IMR-90 (cell line): Measurements from ENCODE around the gene MEX3A. TPM values are rescaled to one million over a fixed set of nuclear protein-coding genes. Genes with fewer than 3 reads are reported as not detected.

ENCODE experiments used
- ATAC-seq: fragments of 200-7000 bp; cut with Tn5 transposase; 2 replicates; pipeline ENCODE4 v1.9.1; 2020; ENCODE audit warnings: low read depth, mild to moderate bottlenecking, moderate library complexity
- BruUV-seq: library from RNA; stranded (reverse); fragments of 400-500 nt; replicated peaks from 2 replicates; lab custom pipeline; 2021; lab: Mats Ljungman, UMichigan
- CTCF ChIA-PET: fragments of 300-600 bp; formaldehyde crosslinking; extraction: SDS; loops from one replicate; lab custom pipeline; 2021; ENCODE audit warnings: antibody characterized with exemption; lab: Yijun Ruan, JAX
- POLR2A ChIA-PET: fragments of 300-600 bp; sonication (Branson Sonifier 250); formaldehyde crosslinking; loops from one replicate; lab custom pipeline; 2022; ENCODE audit warnings: antibody characterized with exemption; ENCODE audit not compliant: unreplicated experiment; lab: Charles Lee
- DNase-seq: peaks from one replicate; pipeline ENCODE4 v3.0.0; 2013
- H2AFZ ChIP-seq: replicated peaks from 2 replicates; pipeline ENCODE3; 2013; ENCODE audit warnings: low read length, mild to moderate bottlenecking; ENCODE audit not compliant: poor library complexity
- H2AK5ac ChIP-seq: 2 replicates; pipeline ENCODE4 v1.6.1; 2013; ENCODE audit warnings: low read depth, low read length, inconsistent platforms
- H2AK9ac ChIP-seq: replicated peaks from 2 replicates; pipeline ENCODE3; 2013; ENCODE audit warnings: mild to moderate bottlenecking, low read depth, low read length, moderate library complexity; ENCODE audit not compliant: poor library complexity
- H2BK120ac ChIP-seq: 2 replicates; pipeline ENCODE4 v1.6.1; 2013; ENCODE audit warnings: low read depth, low read length, inconsistent platforms
- H2BK15ac ChIP-seq: 3 replicates; pipeline ENCODE4 v1.6.1; 2013; ENCODE audit warnings: low read depth, low read length, inconsistent platforms
- H2BK20ac ChIP-seq: 2 replicates; pipeline ENCODE4 v1.6.1; 2013; ENCODE audit warnings: low read depth, mild to moderate bottlenecking, inconsistent platforms, low read length, moderate library complexity
- H2BK5ac ChIP-seq: 2 replicates; pipeline ENCODE4 v1.6.1; 2013; ENCODE audit warnings: mild to moderate bottlenecking, low read depth, low read length, inconsistent platforms; ENCODE audit not compliant: poor library complexity, severe bottlenecking
- H3K14ac ChIP-seq: replicated peaks from 2 replicates; pipeline ENCODE4 v1.6.1; 2013; ENCODE audit warnings: low read depth, low read length, inconsistent platforms
- H3K18ac ChIP-seq: 2 replicates; pipeline ENCODE4 v1.6.1; 2013; ENCODE audit warnings: low read depth, low read length, control low read depth
- H3K23ac ChIP-seq: 2 replicates; pipeline ENCODE4 v1.6.1; 2013; ENCODE audit warnings: low read depth, low read length, inconsistent platforms
- H3K27ac ChIP-seq: 2 replicates; pipeline ENCODE4 v1.5.1; 2013; ENCODE audit warnings: mild to moderate bottlenecking, control low read depth, low read length; ENCODE audit not compliant: insufficient read depth
- H3K27me3 ChIP-seq: 2 replicates; pipeline ENCODE4 v1.6.1; 2013; ENCODE audit warnings: low read length; ENCODE audit not compliant: control insufficient read depth, insufficient read depth
- H3K36me3 ChIP-seq: 2 replicates; pipeline ENCODE4 v1.6.1; 2013; ENCODE audit warnings: low read length, mixed read lengths; ENCODE audit not compliant: control insufficient read depth, insufficient read depth
- H3K4ac ChIP-seq: 2 replicates; pipeline ENCODE4 v1.6.1; 2013; ENCODE audit warnings: low read depth, low read length, inconsistent platforms
- H3K4me1 ChIP-seq: 2 replicates; pipeline ENCODE4 v1.6.1; 2013; ENCODE audit warnings: low read length, mixed read lengths; ENCODE audit not compliant: control insufficient read depth, insufficient read depth
- H3K4me2 ChIP-seq: 2 replicates; pipeline ENCODE4 v1.6.1; 2013; ENCODE audit warnings: low read depth, mild to moderate bottlenecking, control low read depth, low read length, moderate library complexity
- H3K4me3 ChIP-seq: 2 replicates; pipeline ENCODE4 v1.5.1; 2013; ENCODE audit warnings: low read depth, mild to moderate bottlenecking, control low read depth, low read length, moderate library complexity; ENCODE audit not compliant: insufficient read depth
- H3K56ac ChIP-seq: 2 replicates; pipeline ENCODE4 v1.6.1; 2013; ENCODE audit warnings: low read length, inconsistent platforms; ENCODE audit not compliant: insufficient read depth; ENCODE audit errors: extremely low read depth
- H3K79me1 ChIP-seq, 2 experiments: 2 replicates each; pipeline ENCODE4 v1.6.1; 2013; ENCODE audit warnings: low read length in 2 of 2, inconsistent platforms in 1 of 2, low read depth in 1 of 2
- H3K9ac ChIP-seq: 2 replicates; pipeline ENCODE4 v1.6.1; 2013; ENCODE audit warnings: low read depth, low read length, control low read depth
- H3K9me1 ChIP-seq: 2 replicates; pipeline ENCODE4 v1.6.1; 2013; ENCODE audit warnings: low read length, inconsistent platforms; ENCODE audit not compliant: insufficient read depth
- H3K9me3 ChIP-seq: 2 replicates; pipeline ENCODE4 v1.6.1; 2013; ENCODE audit warnings: low read length; ENCODE audit not compliant: control insufficient read depth, insufficient read depth
- H4K20me1 ChIP-seq: 2 replicates; pipeline ENCODE4 v1.6.1; 2013; ENCODE audit warnings: low read length, inconsistent platforms; ENCODE audit not compliant: insufficient read depth
- H4K5ac ChIP-seq: 2 replicates; pipeline ENCODE4 v1.6.1; 2013; ENCODE audit warnings: mild to moderate bottlenecking, low read depth, low read length, control low read depth
- H4K8ac ChIP-seq, 2 experiments: 2 replicates each; pipeline ENCODE4 v1.6.1; 2013; ENCODE audit warnings: low read depth in 2 of 2, low read length in 2 of 2, control low read depth in 1 of 2, inconsistent platforms in 1 of 2
- H4K91ac ChIP-seq: 2 replicates; pipeline ENCODE4 v1.6.1; 2013; ENCODE audit warnings: low read depth, low read length, inconsistent platforms; ENCODE audit not compliant: insufficient read depth
- CEBPB ChIP-seq: IDR thresholded peaks from 2 replicates; pipeline ENCODE4 v1.6.1; 2012; ENCODE audit warnings: low read depth, low read length, improper control_type of control experiment
- FOS ChIP-seq: fragments of 150-350 bp; IDR thresholded peaks from 2 replicates; pipeline ENCODE4 v1.6.1; 2016; ENCODE audit warnings: low read depth, low read length
- MXI1 ChIP-seq: IDR thresholded peaks from 2 replicates; pipeline ENCODE4 v1.6.1; 2012; ENCODE audit warnings: low read depth, mild to moderate bottlenecking, low read length, moderate library complexity, borderline replicate concordance
- WGBS, 2 experiments: methylation state at CpG; one replicate each; pipeline versions ENCODE4 v1.1.5 to v1.1.7; 2013; ENCODE audit warnings: missing lambda C conversion rate in 2 of 2; ENCODE audit not compliant: insufficient read length in 1 of 2; ENCODE audit errors: extremely low coverage in 2 of 2; 5-methylcytosine and 5-hydroxymethylcytosine counted together
- dilution Hi-C: fragments of 300-500 bp; cut with HindIII; formaldehyde crosslinking; loops from one replicate; pipeline ENCODE4 v1.14.3; 2018; ENCODE audit warnings: low sequenced_read_pairs; ENCODE audit not compliant: unreplicated experiment
- in situ Hi-C: fragments of 300-500 bp; cut with MboI; formaldehyde crosslinking; loops from 3 replicates; pipeline ENCODE4 v1.14.3; 2019; ENCODE audit warnings: low sequenced_read_pairs, inconsistent platforms, mixed read lengths
- intact Hi-C: fragments of 100-400 bp; cut with micrococcal nuclease; formaldehyde crosslinking; loops from 2 replicates; pipeline ENCODE4 v1.10.0; 2022
- polyA plus RNA-seq, 3 experiments: library from polyadenylated mRNA; depleted of rRNA; stranded (reverse); fragments of >200 nt; gene quantifications; 2 replicates each; pipeline ENCODE4 v1.2.3, GENCODE V29; 2012; ENCODE audit warnings: low replicate concordance in 1 of 3
- total RNA-seq: library from RNA; depleted of rRNA; stranded (reverse); fragments of >200 nt; gene quantifications from 2 replicates; pipeline ENCODE4 v1.2.3, GENCODE V29; 2012

MEX3A gene
- total and polyA plus RNA-seq, 2 of the 4 experiments (the other 2 are of a cell fraction): 2.3 to 9.0 TPM

DNA sequence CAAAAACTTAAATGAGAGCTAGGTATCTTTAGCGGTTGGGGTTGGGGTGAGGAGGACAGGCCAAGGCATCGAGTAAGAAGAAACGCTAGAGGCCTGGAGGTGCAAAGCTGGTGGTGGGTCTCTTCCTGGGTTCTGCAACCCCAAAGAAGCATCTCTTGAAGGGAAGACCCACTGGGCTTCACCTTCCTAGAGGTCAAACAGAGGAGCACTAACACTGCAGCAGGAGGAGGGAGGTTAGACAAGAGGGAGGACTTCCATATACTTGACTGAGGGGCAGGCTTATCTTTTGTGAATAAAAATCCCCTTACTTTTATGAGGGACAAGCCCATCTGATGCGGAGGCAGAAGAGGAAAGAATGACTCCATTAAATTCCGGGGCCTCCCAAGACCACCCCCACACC, 2.5 kb downstream of the MEX3A start:
- POLR2A ChIA-PET: interaction anchor here (0.6 kb wide), 1 partner anchor 23 kb away, joined by 13 read pairs; no protein-coding TSS in a partner anchor
- Histone ChIP-seq H2BK15ac (no peak overlapping the region), H3K27me3 (no peaks in the 10 kb centered on the region), H2BK120ac (no peak overlapping the region), H3K18ac (no peak overlapping the region), H3K4me3 (peak overlapping the region; percentile 71), H3K4me1 (peaks cover 22% of the 10 kb centered on the region), H3K27ac (0 out of 2 replicates have a peak overlapping the region, but pooled peaks have one; percentile 8), H4K20me1 (peaks cover 34% of the 10 kb centered on the region), H3K9me1 (peaks cover 10% of the 10 kb centered on the region), H4K8ac (peak overlapping the region; percentile 41 to 76; a peak in 2 of 4 replicates), H3K9ac (peak overlapping the region; percentile 94), H3K79me1 (peaks cover 37 to 91% of the 10 kb centered on the region in 2 experiments), H3K9me3 (no peaks in the 10 kb centered on the region), H3K56ac (no peak overlapping the region; the same call in 1 of the 2 replicates), H3K23ac (peak overlapping the region; percentile 36; the same call in 1 of the 2 replicates), H3K4ac (peak overlapping the region; percentile 89), H3K36me3 (peaks cover 30% of the 10 kb centered on the region), H3K4me2 (peak overlapping the region; percentile 92), H4K5ac (0 out of 2 replicates have a peak overlapping the region, but pooled peaks have one; percentile 6), H2AFZ (no peak overlapping the region), H4K91ac (0 out of 2 replicates have a peak overlapping the region, but pooled peaks have one; percentile 87), H2BK20ac (no peak overlapping the region), H2AK9ac (peak overlapping the region; percentile 98), H3K14ac (peak overlapping the region; percentile 76; the same call in 1 of the 2 replicates), H2AK5ac (peak overlapping the region; percentile 54; the same call in 1 of the 2 replicates), H2BK5ac (no peak overlapping the region)
- intact Hi-C loops (no loop called here), in situ Hi-C loops (no loop called here), dilution Hi-C loops (no loop called here)
- no peak for DNase-seq
- CTCF ChIA-PET: no interaction called here
- TF ChIP-seq MXI1 (no peak), CEBPB (no peak), FOS (no peak)
- BruUV-seq: no TSS peak
- no CpG with 5 or more reads among the region's 5 CpGs for whole genome bisulfite sequencing, 2 experiments
- no peak for ATAC-seq
